Activated CD8-positive, alpha-beta memory T cell treated with anti-CD3 and anti-CD28 coated beads, Interleukin-2, amount 50 U/mL, for 1 hour (primary cell): ENCODE measurements around the gene SNED1.

Source experiments
- DNase-seq: peaks from one replicate; pipeline ENCODE4 v3.0.0-alpha.2; 2020; ENCODE audit errors: extremely low read depth

The SNED1 gene

GRCh38 chr2:241067501-241068135, 69.2 kb downstream of the SNED1 start:
- DNase-seq, result no peak

- no peak for DNase-seq
These were observed 69.9 kb downstream of the SNED1 start for GRCh38 chr2:241068136-241068941.

- no peak for DNase-seq
These were observed 70.8 kb downstream of the SNED1 start for GRCh38 chr2:241068942-241069810.

- DNase-seq, result no peak
These were observed 71.4 kb downstream of the SNED1 start for GRCh38 chr2:241069821-241070281.

- no peak for DNase-seq
These were observed 71.9 kb downstream of the SNED1 start for GRCh38 chr2:241070361-241070760.

- DNase-seq, result no peak
These were observed 72.6 kb downstream of the SNED1 start for GRCh38 chr2:241070811-241071676.

- DNase-seq, result no peak
These were observed 73.3 kb downstream of the SNED1 start for GRCh38 chr2:241071677-241072111.

- no peak for DNase-seq
These were observed 73.7 kb downstream of the SNED1 start for GRCh38 chr2:241072151-241072550.

GRCh38 chr2:241072553-241073165, 74.2 kb downstream of the SNED1 start:
- DNase-seq, result no peak

GRCh38 chr2:241073166-241074064, 75.0 kb downstream of the SNED1 start:
- DNase-seq, result no peak

- DNase-seq, result no peak
These were observed 75.8 kb downstream of the SNED1 start for GRCh38 chr2:241074065-241074818.

GRCh38 chr2:241074901-241075540, 76.6 kb downstream of the SNED1 start:
- no peak for DNase-seq

GRCh38 chr2:241080405-241081189, 82.2 kb downstream of the SNED1 start:
- DNase-seq, result no peak

- DNase-seq, result no peak
These were observed 82.8 kb downstream of the SNED1 start for GRCh38 chr2:241081190-241081642.

GRCh38 chr2:241081643-241082340, 83.4 kb downstream of the SNED1 start:
- no peak for DNase-seq

GRCh38 chr2:241082341-241083090, 84.1 kb downstream of the SNED1 start:
- no peak for DNase-seq
